Hepatocyte (in vitro differentiated cells): ENCODE measurements around the gene PEX26.
"Not testable (repeated sequence)": the region's sequence is repeated elsewhere in the genome, so short reads cannot be mapped to it uniquely, and the experiment has no call there.

Experiments used
- CTCF ChIP-seq: fragments of 200-600 bp; sonication (generic); IDR thresholded peaks from 2 replicates; pipeline ENCODE4 v1.5.1; 2016; ENCODE audit warnings: antibody characterized with exemption, mild to moderate bottlenecking; ENCODE audit not compliant: poor library complexity
- EZH2 ChIP-seq: fragments of 200-600 bp; sonication (generic); IDR thresholded peaks from 2 replicates; pipeline ENCODE4 v1.6.1; 2016; ENCODE audit warnings: antibody characterized with exemption, mild to moderate bottlenecking, borderline replicate concordance
- EZH2phosphoT487 ChIP-seq: fragments of 200-600 bp; sonication (generic); IDR thresholded peaks from one replicate; pipeline ENCODE4 v1.6.1; 2018; ENCODE audit warnings: antibody characterized with exemption, mild to moderate bottlenecking, low read depth, moderate library complexity; ENCODE audit not compliant: unreplicated experiment, severe bottlenecking

- TF ChIP-seq CTCF, EZH2phosphoT487, EZH2: not testable (repeated sequence)
These were observed 6.4 kb upstream of the PEX26 start for GRCh38 chr22:18071307-18071967.
